GM23338 (cell line): ENCODE results near the gene SLC2A5. TPM values are rescaled to one million over a fixed set of nuclear protein-coding genes. Genes with fewer than 3 reads are reported as not detected.

ENCODE experiments used
- ATAC-seq: fragments of 200-7000 bp; cut with Tn5 transposase; 3 replicates; pipeline ENCODE4 v1.9.1; 2020
- DNase-seq: peaks from one replicate; pipeline ENCODE4 v3.0.0-alpha.2; 2015; ENCODE audit warnings: low spot score
- H2AFZ ChIP-seq: fragments of 200-600 bp; sonication (generic); 2 replicates; pipeline ENCODE4 v1.8.0; 2016; ENCODE audit warnings: antibody characterized with exemption, mild to moderate bottlenecking, moderate library complexity
- H3F3A ChIP-seq: fragments of 200-600 bp; sonication (generic); replicated peaks from 2 replicates; pipeline ENCODE4 v1.8.0; 2017; ENCODE audit warnings: antibody characterized with exemption, mixed run types, low read depth
- H3K27ac ChIP-seq: fragments of 200-600 bp; sonication (generic); 2 replicates; pipeline ENCODE4 v1.6.1; 2016; ENCODE audit warnings: low read depth
- H3K27me3 ChIP-seq: fragments of 200-600 bp; sonication (generic); 2 replicates; pipeline ENCODE4 v1.8.0; 2016; ENCODE audit warnings: mild to moderate bottlenecking, mixed run types, moderate library complexity; ENCODE audit not compliant: insufficient read depth
- H3K36me3 ChIP-seq: fragments of 200-600 bp; sonication (generic); 2 replicates; pipeline ENCODE4 v1.8.0; 2016; ENCODE audit warnings: mild to moderate bottlenecking; ENCODE audit not compliant: insufficient read depth
- H3K4me1 ChIP-seq: fragments of 200-600 bp; sonication (generic); 2 replicates; pipeline ENCODE4 v1.8.0; 2016; ENCODE audit warnings: mild to moderate bottlenecking, moderate library complexity; ENCODE audit not compliant: insufficient read depth
- H3K4me2 ChIP-seq: fragments of 200-600 bp; sonication (generic); 2 replicates; pipeline ENCODE4 v1.7.1; 2017; ENCODE audit warnings: mixed run types
- H3K4me3 ChIP-seq: fragments of 200-600 bp; sonication (generic); 2 replicates; pipeline ENCODE4 v1.6.1; 2016; ENCODE audit warnings: mixed run types
- H3K79me2 ChIP-seq: fragments of 200-600 bp; sonication (generic); replicated peaks from 2 replicates; pipeline ENCODE4 v1.8.0; 2017; ENCODE audit warnings: mild to moderate bottlenecking; ENCODE audit not compliant: insufficient read depth
- H3K9me2 ChIP-seq: fragments of 200-600 bp; sonication (generic); 2 replicates; pipeline ENCODE4 v1.8.0; 2017; ENCODE audit not compliant: insufficient read depth
- H4K20me1 ChIP-seq: fragments of 200-600 bp; sonication (generic); replicated peaks from 2 replicates; pipeline ENCODE4 v1.8.0; 2017; ENCODE audit warnings: mild to moderate bottlenecking; ENCODE audit not compliant: insufficient read depth
- H3K27ac Mint-ChIP-seq: 2 replicates; pipeline ENCODE4 v1.8.0; 2020; ENCODE audit warnings: inconsistent platforms, mild to moderate bottlenecking, moderate library complexity, mixed read lengths
- H3K27me3 Mint-ChIP-seq: 3 replicates; pipeline ENCODE4 v1.8.0; 2022; ENCODE audit warnings: low read depth, mild to moderate bottlenecking, moderate library complexity, mixed read lengths, inconsistent platforms; ENCODE audit not compliant: insufficient read depth, poor library complexity
- H3K36me3 Mint-ChIP-seq: 3 replicates; pipeline ENCODE4 v1.8.0; 2021; ENCODE audit warnings: low read depth, mild to moderate bottlenecking, inconsistent platforms, moderate library complexity, mixed read lengths
- H3K4me1 Mint-ChIP-seq: 3 replicates; pipeline ENCODE4 v1.8.0; 2020; ENCODE audit warnings: mild to moderate bottlenecking, inconsistent platforms, mixed read lengths
- H3K4me3 Mint-ChIP-seq: 3 replicates; pipeline ENCODE4 v1.8.0; 2021; ENCODE audit warnings: moderate library complexity, mild to moderate bottlenecking, inconsistent platforms, mixed read lengths
- H3K9me3 Mint-ChIP-seq: 3 replicates; pipeline ENCODE4 v1.8.0; 2020; ENCODE audit warnings: moderate library complexity, mild to moderate bottlenecking, inconsistent platforms, mixed read lengths
- CREB1 ChIP-seq: fragments of 250-450 bp; sonication (Bioruptor Pico); IDR thresholded peaks from 2 replicates; pipeline ENCODE4 v1.5.0; 2020; ENCODE audit warnings: low read depth, mild to moderate bottlenecking, moderate library complexity
- EZH2 ChIP-seq: fragments of 200-600 bp; sonication (generic); IDR thresholded peaks from one replicate; pipeline ENCODE4 v1.8.0; 2017; ENCODE audit warnings: antibody characterized with exemption, mild to moderate bottlenecking, low read depth; ENCODE audit not compliant: unreplicated experiment
- JUNB ChIP-seq: IDR thresholded peaks from one replicate; pipeline ENCODE4 v1.6.1; 2016; ENCODE audit warnings: antibody characterized with exemption; ENCODE audit not compliant: unreplicated experiment
- POLR2AphosphoS5 ChIP-seq: IDR thresholded peaks from 2 replicates; pipeline ENCODE4 v1.6.1; 2016; ENCODE audit warnings: antibody characterized with exemption, low read depth
- STAT1 ChIP-seq: IDR thresholded peaks from one replicate; pipeline ENCODE4 v1.6.1; 2016; ENCODE audit warnings: antibody characterized with exemption; ENCODE audit not compliant: unreplicated experiment
- ZNF114 ChIP-seq: fragments of 250-450 bp; sonication (Bioruptor Pico); IDR thresholded peaks from 2 replicates; pipeline ENCODE4 v1.5.0; 2020; ENCODE audit warnings: mild to moderate bottlenecking, moderate library complexity
- ZNF331 ChIP-seq: fragments of 250-450 bp; sonication (Bioruptor Pico); IDR thresholded peaks from 2 replicates; pipeline ENCODE4 v1.5.0; 2020; ENCODE audit warnings: low read depth, mild to moderate bottlenecking, moderate library complexity
- polyA plus RNA-seq: library from polyadenylated mRNA; unstranded; fragments of >200 nt; fragmentation: Nextera tagmentation; extraction: Ambion mirVana; gene quantifications from 2 replicates; pipeline ENCODE4 v1.2.1, GENCODE V29; 2016
- total RNA-seq: library from RNA; depleted of rRNA; stranded (reverse); fragments of >200 nt; shearing (Covaris generic); gene quantifications from 2 replicates; pipeline ENCODE4 v1.2.3, GENCODE V29; 2014
- TF ChIP-seq, protein P1 (sequence below): IDR thresholded peaks from 2 replicates; pipeline ENCODE4 v1.6.1; 2016; ENCODE audit warnings: antibody characterized with exemption
- TF ChIP-seq, protein P2 (sequence below), 2 experiments: fragments of 200-600 bp in 1 of 2; sonication (generic) in 1 of 2; conservative IDR thresholded peaks; 2 replicates each; pipeline versions ENCODE4 v1.5.1 to v1.6.1; 2016 to 2017; ENCODE audit warnings: antibody characterized with exemption in 2 of 2, low read depth in 2 of 2, mild to moderate bottlenecking in 2 of 2, moderate library complexity in 1 of 2
- TF ChIP-seq, protein P3 (sequence below): fragments of 250-450 bp; sonication (Bioruptor Pico); IDR thresholded peaks from 2 replicates; pipeline ENCODE4 v1.5.0; 2020; ENCODE audit warnings: mild to moderate bottlenecking, moderate library complexity

Gene SLC2A5
- total and polyA plus RNA-seq, 2 experiments from 2014 or later: 0.03 TPM; not detected in 1

DNA sequence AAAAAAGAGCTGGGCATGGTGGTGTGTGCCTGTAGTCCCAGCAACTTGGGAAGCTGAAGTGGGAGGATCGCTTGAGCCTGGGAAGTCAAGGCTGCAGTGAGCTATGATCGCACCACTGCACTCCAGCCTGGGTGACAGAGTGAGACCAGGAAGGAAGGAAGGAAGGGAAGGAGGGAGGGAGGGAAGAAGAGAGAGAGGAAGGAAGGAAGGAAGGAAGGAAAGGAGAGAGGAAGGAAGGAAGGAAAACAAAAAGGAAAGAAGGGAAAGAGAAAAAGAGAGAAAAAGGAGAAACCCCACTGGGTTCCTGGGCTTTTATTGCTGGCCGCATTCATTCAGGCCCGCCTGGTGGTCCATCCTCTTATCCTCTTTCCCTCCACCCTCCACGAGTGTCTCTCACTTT, 53.0 kb downstream of the SLC2A5 start:
- H3K4me1 Mint-ChIP-seq: no peaks in the 10 kb centered on the region
- TF ChIP-seq ZNF114 (no peak), EZH2 (no peak), POLR2AphosphoS5 (no peak), STAT1 (no peak), ZNF331 (CRISPR knock-in tag) (no peak), CREB1 (no peak), JUNB (no peak)
- TF ChIP-seq, protein P1, sequence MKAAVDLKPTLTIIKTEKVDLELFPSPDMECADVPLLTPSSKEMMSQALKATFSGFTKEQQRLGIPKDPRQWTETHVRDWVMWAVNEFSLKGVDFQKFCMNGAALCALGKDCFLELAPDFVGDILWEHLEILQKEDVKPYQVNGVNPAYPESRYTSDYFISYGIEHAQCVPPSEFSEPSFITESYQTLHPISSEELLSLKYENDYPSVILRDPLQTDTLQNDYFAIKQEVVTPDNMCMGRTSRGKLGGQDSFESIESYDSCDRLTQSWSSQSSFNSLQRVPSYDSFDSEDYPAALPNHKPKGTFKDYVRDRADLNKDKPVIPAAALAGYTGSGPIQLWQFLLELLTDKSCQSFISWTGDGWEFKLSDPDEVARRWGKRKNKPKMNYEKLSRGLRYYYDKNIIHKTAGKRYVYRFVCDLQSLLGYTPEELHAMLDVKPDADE: no peak
- no peak overlapping the region for H2AFZ ChIP-seq

DNA sequence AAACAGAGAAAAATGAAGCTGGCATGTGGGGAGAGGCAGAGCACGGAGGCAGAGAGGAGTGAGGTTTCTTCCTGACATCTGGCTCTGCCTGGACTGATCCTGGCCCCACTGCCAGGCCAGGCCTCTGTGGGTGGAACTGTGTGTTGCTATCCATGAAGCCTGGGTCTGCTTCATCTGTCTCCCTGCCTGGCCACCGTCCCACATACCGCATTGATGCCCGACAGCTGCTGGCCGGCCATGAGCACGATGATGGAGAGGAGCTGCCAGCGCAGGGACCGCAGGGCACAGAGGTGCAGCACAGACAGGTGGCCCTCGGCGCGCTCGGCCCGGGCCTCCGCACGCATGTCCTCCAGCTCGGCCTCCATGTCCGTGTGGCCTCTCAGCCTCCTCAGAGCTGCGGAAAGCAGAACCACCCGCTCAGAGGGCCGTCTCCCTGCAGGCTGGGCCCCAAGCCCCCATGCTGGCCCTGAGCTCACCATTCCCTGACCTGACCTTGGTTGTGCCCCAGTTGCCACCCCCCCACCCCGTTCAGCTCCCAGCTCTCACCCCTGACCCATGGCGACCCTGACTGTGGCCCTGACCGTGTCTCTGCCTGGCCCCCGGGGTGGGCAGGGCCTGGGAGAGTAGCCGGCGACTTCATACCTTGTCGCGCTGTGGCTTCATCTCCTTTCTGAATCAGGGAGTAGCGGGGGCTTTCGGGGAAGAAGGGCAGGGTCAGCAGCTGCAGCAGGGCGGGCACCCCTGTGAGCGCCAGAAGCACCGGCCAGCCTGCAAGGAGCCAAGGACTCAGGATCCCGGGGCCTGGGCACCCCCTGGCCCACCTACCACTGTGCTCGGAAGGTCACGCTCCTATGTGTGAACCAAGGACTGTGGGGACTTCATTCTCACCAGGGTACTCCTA, 54.7 kb downstream of the SLC2A5 start:
- ATAC-seq (no peak), DNase-seq (no peak)
- Histone ChIP-seq H3K27ac (no peak overlapping the region), H3K27me3 (no peaks in the 10 kb centered on the region), H4K20me1 (no peaks in the 10 kb centered on the region; the same call in 1 of the 2 replicates), H3F3A (no peaks in the 10 kb centered on the region), H3K36me3 (no peaks in the 10 kb centered on the region), H2AFZ (no peak overlapping the region), H3K79me2 (no peaks in the 10 kb centered on the region), H3K4me3 (no peak overlapping the region), H3K9me2 (no peaks in the 10 kb centered on the region), H3K4me2 (no peak overlapping the region), H3K4me1 (no peaks in the 10 kb centered on the region)
- Mint-ChIP-seq H3K4me1 (peaks cover 6% of the 10 kb centered on the region; the same call in 2 of the 3 replicates), H3K27ac (no peak overlapping the region), H3K36me3 (no peaks in the 10 kb centered on the region), H3K4me3 (no peak overlapping the region), H3K27me3 (peaks cover 14% of the 10 kb centered on the region), H3K9me3 (no peaks in the 10 kb centered on the region; the same call in 2 of the 3 replicates)
- no peak for TF ChIP-seq ZNF114
- no peak for TF ChIP-seq ZNF331 (CRISPR knock-in tag)
- no peak for TF ChIP-seq EZH2
- TF ChIP-seq, protein P2, sequence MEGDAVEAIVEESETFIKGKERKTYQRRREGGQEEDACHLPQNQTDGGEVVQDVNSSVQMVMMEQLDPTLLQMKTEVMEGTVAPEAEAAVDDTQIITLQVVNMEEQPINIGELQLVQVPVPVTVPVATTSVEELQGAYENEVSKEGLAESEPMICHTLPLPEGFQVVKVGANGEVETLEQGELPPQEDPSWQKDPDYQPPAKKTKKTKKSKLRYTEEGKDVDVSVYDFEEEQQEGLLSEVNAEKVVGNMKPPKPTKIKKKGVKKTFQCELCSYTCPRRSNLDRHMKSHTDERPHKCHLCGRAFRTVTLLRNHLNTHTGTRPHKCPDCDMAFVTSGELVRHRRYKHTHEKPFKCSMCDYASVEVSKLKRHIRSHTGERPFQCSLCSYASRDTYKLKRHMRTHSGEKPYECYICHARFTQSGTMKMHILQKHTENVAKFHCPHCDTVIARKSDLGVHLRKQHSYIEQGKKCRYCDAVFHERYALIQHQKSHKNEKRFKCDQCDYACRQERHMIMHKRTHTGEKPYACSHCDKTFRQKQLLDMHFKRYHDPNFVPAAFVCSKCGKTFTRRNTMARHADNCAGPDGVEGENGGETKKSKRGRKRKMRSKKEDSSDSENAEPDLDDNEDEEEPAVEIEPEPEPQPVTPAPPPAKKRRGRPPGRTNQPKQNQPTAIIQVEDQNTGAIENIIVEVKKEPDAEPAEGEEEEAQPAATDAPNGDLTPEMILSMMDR (conservative IDR thresholded peaks at IDR 0.05; ENCODE audit: low read depth in 2 of 2): no peak
- TF ChIP-seq JUNB: no peak
- no peak for TF ChIP-seq POLR2AphosphoS5
- no peak for TF ChIP-seq STAT1
- TF ChIP-seq, protein P3, sequence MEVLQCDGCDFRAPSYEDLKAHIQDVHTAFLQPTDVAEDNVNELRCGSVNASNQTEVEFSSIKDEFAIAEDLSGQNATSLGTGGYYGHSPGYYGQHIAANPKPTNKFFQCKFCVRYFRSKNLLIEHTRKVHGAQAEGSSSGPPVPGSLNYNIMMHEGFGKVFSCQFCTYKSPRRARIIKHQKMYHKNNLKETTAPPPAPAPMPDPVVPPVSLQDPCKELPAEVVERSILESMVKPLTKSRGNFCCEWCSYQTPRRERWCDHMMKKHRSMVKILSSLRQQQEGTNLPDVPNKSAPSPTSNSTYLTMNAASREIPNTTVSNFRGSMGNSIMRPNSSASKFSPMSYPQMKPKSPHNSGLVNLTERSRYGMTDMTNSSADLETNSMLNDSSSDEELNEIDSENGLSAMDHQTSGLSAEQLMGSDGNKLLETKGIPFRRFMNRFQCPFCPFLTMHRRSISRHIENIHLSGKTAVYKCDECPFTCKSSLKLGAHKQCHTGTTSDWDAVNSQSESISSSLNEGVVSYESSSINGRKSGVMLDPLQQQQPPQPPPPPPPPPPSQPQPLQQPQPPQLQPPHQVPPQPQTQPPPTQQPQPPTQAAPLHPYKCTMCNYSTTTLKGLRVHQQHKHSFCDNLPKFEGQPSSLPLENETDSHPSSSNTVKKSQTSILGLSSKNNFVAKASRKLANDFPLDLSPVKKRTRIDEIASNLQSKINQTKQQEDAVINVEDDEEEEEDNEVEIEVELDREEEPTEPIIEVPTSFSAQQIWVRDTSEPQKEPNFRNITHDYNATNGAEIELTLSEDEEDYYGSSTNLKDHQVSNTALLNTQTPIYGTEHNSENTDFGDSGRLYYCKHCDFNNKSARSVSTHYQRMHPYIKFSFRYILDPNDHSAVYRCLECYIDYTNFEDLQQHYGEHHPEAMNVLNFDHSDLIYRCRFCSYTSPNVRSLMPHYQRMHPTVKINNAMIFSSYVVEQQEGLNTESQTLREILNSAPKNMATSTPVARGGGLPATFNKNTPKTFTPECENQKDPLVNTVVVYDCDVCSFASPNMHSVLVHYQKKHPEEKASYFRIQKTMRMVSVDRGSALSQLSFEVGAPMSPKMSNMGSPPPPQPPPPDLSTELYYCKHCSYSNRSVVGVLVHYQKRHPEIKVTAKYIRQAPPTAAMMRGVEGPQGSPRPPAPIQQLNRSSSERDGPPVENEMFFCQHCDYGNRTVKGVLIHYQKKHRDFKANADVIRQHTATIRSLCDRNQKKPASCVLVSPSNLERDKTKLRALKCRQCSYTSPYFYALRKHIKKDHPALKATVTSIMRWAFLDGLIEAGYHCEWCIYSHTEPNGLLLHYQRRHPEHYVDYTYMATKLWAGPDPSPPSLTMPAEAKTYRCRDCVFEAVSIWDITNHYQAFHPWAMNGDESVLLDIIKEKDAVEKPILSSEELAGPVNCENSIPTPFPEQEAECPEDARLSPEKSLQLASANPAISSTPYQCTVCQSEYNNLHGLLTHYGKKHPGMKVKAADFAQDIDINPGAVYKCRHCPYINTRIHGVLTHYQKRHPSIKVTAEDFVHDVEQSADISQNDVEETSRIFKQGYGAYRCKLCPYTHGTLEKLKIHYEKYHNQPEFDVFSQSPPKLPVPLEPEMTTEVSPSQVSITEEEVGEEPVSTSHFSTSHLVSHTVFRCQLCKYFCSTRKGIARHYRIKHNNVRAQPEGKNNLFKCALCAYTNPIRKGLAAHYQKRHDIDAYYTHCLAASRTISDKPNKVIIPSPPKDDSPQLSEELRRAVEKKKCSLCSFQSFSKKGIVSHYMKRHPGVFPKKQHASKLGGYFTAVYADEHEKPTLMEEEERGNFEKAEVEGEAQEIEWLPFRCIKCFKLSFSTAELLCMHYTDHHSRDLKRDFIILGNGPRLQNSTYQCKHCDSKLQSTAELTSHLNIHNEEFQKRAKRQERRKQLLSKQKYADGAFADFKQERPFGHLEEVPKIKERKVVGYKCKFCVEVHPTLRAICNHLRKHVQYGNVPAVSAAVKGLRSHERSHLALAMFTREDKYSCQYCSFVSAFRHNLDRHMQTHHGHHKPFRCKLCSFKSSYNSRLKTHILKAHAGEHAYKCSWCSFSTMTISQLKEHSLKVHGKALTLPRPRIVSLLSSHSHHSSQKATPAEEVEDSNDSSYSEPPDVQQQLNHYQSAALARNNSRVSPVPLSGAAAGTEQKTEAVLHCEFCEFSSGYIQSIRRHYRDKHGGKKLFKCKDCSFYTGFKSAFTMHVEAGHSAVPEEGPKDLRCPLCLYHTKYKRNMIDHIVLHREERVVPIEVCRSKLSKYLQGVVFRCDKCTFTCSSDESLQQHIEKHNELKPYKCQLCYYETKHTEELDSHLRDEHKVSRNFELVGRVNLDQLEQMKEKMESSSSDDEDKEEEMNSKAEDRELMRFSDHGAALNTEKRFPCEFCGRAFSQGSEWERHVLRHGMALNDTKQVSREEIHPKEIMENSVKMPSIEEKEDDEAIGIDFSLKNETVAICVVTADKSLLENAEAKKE: no peak

More for the DNA sequence above, 53.0 kb downstream of the SLC2A5 start:
- peaks cover 7% of the 10 kb centered on the region for H3K27me3 Mint-ChIP-seq
- ATAC-seq (no peak), DNase-seq (no peak)
- Histone ChIP-seq H4K20me1 (no peaks in the 10 kb centered on the region; the same call in 1 of the 2 replicates), H3K79me2 (no peaks in the 10 kb centered on the region), H3K9me2 (no peaks in the 10 kb centered on the region), H3F3A (no peaks in the 10 kb centered on the region), H3K4me3 (no peak overlapping the region), H3K4me1 (no peaks in the 10 kb centered on the region), H3K27me3 (no peaks in the 10 kb centered on the region), H3K4me2 (no peak overlapping the region), H3K27ac (no peak overlapping the region), H3K36me3 (no peaks in the 10 kb centered on the region)
- no peaks in the 10 kb centered on the region for H3K9me3 Mint-ChIP-seq
- no peaks in the 10 kb centered on the region for H3K36me3 Mint-ChIP-seq
- H3K4me3 Mint-ChIP-seq: no peak overlapping the region
- H3K27ac Mint-ChIP-seq: no peak overlapping the region
